Brain microvascular endothelial cell (primary cell): ENCODE measurements around the gene STK16.
"Not testable (repeated sequence)": the region's sequence is repeated elsewhere in the genome, so short reads cannot be mapped to it uniquely, and the experiment has no call there.

Source experiments
- DNase-seq: peaks from one replicate; pipeline ENCODE4 v3.0.0-alpha.2; 2020
- H3K27ac ChIP-seq: fragments of 250-450 bp; sonication (Bioruptor Pico); 2 replicates; pipeline ENCODE4 v1.5.1; 2020; ENCODE audit warnings: mild to moderate bottlenecking, moderate library complexity
- H3K27me3 ChIP-seq: fragments of 250-450 bp; sonication (Bioruptor Pico); replicated peaks from 2 replicates; pipeline ENCODE4 v1.5.1; 2020; ENCODE audit warnings: mild to moderate bottlenecking
- H3K36me3 ChIP-seq: fragments of 250-450 bp; sonication (Bioruptor Pico); replicated peaks from 2 replicates; pipeline ENCODE4 v1.5.1; 2020; ENCODE audit warnings: mild to moderate bottlenecking
- H3K4me3 ChIP-seq: 2 replicates; pipeline ENCODE4 v1.5.1; 2011; ENCODE audit warnings: low read depth, mild to moderate bottlenecking, control low read depth, low read length, moderate library complexity
- in situ Hi-C: cut with HindIII; loops from 2 replicates; pipeline ENCODE4 v1.10.0; 2017; ENCODE audit warnings: low sequenced_read_pairs, low pct_ligation_motif_present
- TF ChIP-seq, protein P1 (sequence below): IDR thresholded peaks from 2 replicates; pipeline ENCODE4 v1.5.1; 2011; ENCODE audit warnings: low read depth, mild to moderate bottlenecking, moderate library complexity, low read length, control low read depth, inconsistent platforms; ENCODE audit errors: missing control alignments

Gene STK16

DNA sequence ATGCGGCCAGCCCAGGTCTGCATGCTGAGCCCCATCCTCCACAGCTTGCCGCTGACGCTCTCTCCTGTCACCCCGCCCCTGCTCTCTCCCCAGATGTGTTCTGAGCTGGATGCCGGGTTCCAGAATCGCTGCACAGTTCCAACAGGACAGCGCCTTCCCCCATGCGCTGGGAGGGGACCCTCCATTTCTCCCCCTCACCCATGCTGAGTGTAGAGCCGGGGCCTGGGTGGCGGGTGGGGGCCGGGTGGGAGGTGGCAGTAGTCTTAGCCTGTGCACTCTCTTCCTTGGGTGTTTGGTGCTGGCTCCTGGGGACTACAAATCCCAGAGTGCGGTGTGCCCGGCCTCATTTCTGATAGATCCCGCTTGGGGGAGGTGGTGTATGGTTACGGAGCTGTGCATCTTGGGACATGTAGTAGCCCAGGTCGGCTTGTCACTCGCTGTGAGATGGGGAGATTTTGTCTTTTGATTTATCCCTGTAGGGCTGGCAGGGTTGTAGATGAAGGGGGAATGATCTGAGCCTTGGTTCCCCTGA, 40.7 kb downstream of the STK16 start:
- peak; percentile 28 for DNase-seq
- H3K4me3 ChIP-seq: no peak overlapping the region
- no peak overlapping the region for H3K27ac ChIP-seq
- no peaks in the 10 kb centered on the region for H3K27me3 ChIP-seq
- in situ Hi-C loops: no loop called here
- H3K36me3 ChIP-seq: peaks cover 6% of the 10 kb centered on the region
- TF ChIP-seq, protein P1, sequence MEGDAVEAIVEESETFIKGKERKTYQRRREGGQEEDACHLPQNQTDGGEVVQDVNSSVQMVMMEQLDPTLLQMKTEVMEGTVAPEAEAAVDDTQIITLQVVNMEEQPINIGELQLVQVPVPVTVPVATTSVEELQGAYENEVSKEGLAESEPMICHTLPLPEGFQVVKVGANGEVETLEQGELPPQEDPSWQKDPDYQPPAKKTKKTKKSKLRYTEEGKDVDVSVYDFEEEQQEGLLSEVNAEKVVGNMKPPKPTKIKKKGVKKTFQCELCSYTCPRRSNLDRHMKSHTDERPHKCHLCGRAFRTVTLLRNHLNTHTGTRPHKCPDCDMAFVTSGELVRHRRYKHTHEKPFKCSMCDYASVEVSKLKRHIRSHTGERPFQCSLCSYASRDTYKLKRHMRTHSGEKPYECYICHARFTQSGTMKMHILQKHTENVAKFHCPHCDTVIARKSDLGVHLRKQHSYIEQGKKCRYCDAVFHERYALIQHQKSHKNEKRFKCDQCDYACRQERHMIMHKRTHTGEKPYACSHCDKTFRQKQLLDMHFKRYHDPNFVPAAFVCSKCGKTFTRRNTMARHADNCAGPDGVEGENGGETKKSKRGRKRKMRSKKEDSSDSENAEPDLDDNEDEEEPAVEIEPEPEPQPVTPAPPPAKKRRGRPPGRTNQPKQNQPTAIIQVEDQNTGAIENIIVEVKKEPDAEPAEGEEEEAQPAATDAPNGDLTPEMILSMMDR: no peak

DNA sequence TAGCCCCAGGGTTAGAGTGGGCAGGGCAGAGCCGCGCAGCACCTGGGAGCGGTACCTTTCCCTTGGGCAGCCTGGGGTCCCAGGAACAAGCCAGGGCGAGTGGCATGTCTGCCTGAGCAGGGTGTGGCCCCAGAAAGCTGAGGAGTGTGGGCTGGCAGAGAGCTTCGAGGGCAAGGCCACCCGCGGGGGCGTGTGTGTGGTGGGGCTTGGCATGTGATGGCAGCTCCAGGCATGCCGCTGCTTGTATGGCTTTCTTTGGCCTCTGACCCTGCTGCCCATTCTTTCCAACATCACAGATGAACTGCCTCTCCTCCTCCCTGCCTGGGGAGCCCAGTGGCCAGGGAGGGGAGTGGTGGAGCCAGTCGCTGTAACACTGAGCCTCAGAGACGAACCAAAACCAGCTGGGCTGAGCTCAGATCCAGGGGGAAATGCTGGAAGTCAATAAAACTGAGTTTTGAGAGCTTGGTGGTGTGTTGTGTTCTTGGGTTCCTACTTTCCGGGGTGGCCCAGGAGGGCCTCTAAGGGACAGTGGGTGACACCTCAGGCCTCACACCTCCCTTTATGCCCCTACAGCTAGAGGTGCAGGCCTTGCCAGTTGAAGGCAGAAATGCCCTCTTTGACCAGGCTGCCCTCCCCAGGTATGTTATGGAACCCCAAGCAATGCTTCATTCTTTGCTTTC, 41.3 kb downstream of the STK16 start:
- Histone ChIP-seq H3K36me3 (peaks cover 6% of the 10 kb centered on the region), H3K4me3 (no peak overlapping the region), H3K27ac (no peak overlapping the region)

DNA sequence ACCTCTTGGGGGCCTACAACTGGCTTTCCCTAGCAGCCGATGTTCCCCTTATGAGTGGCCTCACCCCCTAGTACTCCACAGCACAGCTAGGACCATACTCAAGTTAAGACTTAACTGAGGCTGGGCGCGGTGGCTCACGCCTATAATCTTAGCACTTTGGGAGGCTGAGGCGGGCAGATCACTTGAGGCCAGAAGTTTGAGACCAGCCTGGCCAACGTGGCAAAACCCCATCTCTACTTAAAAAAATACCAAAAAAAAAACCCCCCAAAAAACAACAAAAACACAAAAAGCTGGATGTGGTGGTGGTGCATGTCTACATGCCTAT, 41.8 kb downstream of the STK16 start:
- DNase-seq, H3K27me3 ChIP-seq, H3K27ac ChIP-seq, H3K4me3 ChIP-seq, in situ Hi-C loops, H3K36me3 ChIP-seq: not testable (repeated sequence)

More for the DNA sequence above, 41.3 kb downstream of the STK16 start:
- TF ChIP-seq, protein P1: no peak
- DNase-seq: no peak
- in situ Hi-C loops: no loop called here
- no peaks in the 10 kb centered on the region for H3K27me3 ChIP-seq

DNA sequence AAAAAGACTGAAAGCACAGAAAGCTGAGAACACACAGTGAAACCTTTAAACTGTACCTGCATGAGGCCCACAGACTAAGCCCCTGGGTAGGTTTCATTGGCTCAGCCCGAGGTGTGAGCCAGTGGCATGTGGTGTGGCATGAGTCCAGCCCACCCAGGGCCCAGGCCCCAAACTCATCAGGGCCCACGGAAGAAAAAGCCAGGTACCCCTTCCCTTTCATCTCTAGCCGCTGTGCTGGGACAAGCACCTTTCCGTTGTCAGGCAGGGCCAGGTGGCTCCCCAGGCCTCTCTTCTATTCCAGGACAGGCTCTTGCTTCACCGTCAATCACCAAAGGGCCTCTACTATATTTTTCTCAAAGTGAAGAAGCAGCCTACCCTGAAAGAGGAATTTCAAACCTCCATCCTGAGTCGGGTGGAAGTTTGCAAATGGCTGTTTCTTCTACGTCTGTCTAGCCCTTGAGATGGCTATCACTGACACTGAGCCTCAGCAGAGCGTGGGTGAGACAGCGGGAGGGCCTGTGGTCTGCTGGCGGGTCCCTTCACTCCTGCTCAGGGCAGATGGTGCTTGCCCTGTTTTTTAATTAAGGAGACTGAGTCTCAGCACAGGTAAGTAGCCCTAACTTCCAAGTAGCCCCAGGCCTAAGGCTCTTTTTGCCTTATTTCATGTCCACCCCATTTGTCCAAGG, 42.4 kb downstream of the STK16 start:
- Histone ChIP-seq H3K27ac (no peak overlapping the region), H3K4me3 (no peak overlapping the region), H3K36me3 (peaks cover 5% of the 10 kb centered on the region), H3K27me3 (no peaks in the 10 kb centered on the region)
- no peak for DNase-seq
- TF ChIP-seq, protein P1: no peak
- in situ Hi-C loops: no loop called here

DNA sequence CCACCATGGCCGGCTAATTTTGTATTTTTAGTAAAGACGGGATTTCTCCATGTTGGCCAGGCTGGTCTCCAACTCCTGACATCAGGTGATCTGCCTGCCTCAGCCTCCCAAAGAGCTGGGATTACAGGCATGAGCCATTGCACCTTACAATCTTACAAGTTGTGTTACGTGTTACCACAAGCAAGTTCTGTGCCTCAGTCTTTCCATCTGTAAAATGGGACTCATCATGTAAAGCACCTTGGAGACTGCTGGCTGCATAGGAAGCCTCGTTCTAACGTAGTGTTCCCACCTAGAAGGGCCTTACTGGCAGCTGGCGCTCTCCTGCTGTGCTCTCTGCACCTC, 43.9 kb downstream of the STK16 start:
- in situ Hi-C loops: no loop called here
- DNase-seq: no peak
- Histone ChIP-seq H3K27me3 (no peaks in the 10 kb centered on the region), H3K36me3 (peaks cover 5% of the 10 kb centered on the region), H3K4me3 (no peak overlapping the region), H3K27ac (no peak overlapping the region)
- TF ChIP-seq, protein P1: no peak

DNA sequence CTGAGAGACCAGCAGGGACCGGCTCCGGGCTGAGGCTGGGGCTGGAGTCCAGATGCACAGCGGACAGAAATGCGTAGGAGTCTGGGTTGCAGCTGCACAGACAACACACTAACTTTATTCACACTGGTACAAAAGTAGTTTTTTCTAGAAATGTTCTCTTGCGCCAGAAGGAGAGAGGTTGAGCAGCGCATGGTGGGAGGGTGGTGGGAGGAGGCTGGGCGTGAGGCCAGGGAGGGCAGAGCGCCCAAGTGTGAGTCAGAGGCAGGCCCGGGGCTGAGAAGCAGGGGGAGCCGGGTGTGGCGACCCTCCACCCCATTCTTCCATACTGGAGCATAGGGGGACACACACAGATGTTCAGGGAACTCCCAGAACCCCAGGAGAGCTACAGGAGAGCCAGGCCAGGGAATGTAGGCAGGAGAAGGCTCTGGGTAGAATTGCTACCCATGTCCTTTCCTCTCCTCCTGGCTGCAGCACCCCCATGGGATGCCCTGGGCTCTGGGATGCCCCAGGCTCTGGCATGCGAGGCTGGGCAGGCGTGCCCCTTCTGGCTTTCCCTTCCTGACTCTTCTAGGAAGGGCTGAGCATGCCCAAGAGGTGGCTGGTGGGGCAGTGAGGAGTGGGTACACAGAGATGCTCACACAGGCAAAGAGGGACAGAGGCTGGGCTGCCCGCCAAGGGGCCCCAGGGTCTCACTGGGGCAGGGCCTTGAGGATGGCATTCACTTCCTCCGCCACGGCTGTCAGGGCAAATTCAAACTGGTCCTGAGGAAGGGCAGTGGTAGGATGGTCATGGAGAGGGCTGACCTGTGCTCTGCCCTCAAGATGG, 44.5 kb downstream of the STK16 start:
- Histone ChIP-seq H3K27me3 (no peaks in the 10 kb centered on the region), H3K27ac (no peak overlapping the region), H3K36me3 (peaks cover 1% of the 10 kb centered on the region), H3K4me3 (no peak overlapping the region)
- peak; percentile 72 for DNase-seq
- TF ChIP-seq, protein P1: no peak
- in situ Hi-C loops: no loop called here
